Measurements from ENCODE around the gene GIPR. TPM values are rescaled to one million over a fixed set of nuclear protein-coding genes. Genes with fewer than 3 reads are reported as not detected.

The GIPR gene
- total and polyA plus RNA-seq, 2 of the 13 experiments (the other 11 are each of a cell fraction or from before 2014, with no cell fraction given), result 0.15 to 1.2 TPM

DNA sequence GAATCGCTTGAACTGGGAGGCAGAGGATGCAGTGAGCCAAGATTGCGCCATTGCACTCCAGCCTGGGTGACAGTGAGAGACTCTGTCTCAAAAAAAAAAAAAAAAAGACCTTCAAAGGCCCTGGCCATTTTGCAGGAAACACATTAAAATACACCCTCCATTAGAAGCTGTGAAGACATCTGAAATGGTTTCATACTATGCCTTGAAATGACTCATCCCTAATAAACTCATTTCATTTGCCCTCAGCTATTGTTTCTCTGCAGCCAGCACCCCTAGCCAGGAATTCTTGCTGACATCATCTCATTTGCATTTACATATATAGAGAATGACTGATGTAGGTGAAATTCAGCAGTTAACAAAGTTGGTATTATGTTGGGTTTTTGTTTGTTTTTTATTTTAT, 37.6 kb upstream of the GIPR start:
- Histone ChIP-seq H3K27me3 (ENCODE audit: control insufficient read depth in 1 of 2, insufficient read depth in 2 of 2, low read length in 2 of 2) (no peaks in the 10 kb centered on the region), H3K27ac (ENCODE audit: extremely low read length, insufficient read depth, low read length) (no peak overlapping the region), H4K20me1 (ENCODE audit: insufficient read depth, low read length) (no peaks in the 10 kb centered on the region), H3K4me1 (ENCODE audit: insufficient read depth, low read length) (no peaks in the 10 kb centered on the region), H3K79me2 (ENCODE audit: insufficient read depth, low read length) (no peaks in the 10 kb centered on the region), H3K4me3 (replicated peaks in 1 of 3; ENCODE audit: insufficient read depth in 1 of 3, low read depth in 2 of 3, low read length in 3 of 3) (no peak overlapping the region), H2AFZ (ENCODE audit: low read length) (no peak overlapping the region), H3K4me2 (ENCODE audit: low read depth, low read length) (no peak overlapping the region), H3K9me3 (ENCODE audit: low read length) (no peaks in the 10 kb centered on the region), H3K36me3 (replicated peaks in 1 of 2; ENCODE audit: control insufficient read depth in 1 of 2, insufficient read depth in 2 of 2, low read length in 2 of 2) (peaks cover 2 to 4% of the 10 kb centered on the region in 2 experiments; a peak in 2 of 5 replicates), H3K9ac (ENCODE audit: insufficient read depth, low read depth, low read length) (no peak overlapping the region)
- ATAC-seq (no peak), FAIRE-seq (no peak), DNase-seq (ENCODE audit: low spot score) (no peak)
- in situ Hi-C loops (cut with HindIII; ENCODE audit: extremely low pct_ligation_motif_present, low pct_unique_long_range_greater_than_20kb) (no loop called here), intact Hi-C loops (cut with micrococcal nuclease; ENCODE audit: unreplicated experiment) (no loop called here)
- CTCF ChIA-PET (ENCODE audit: low intra/inter-chr PET ratio, low total read pairs), result no interaction called here
- POLR2A ChIA-PET, result interaction anchor here (0.9 to 1.6 kb wide), 2 partner anchors 9 to 18 kb away, joined by 3 to 5 read pairs; partner anchors contain the start of gene EML2
- BruUV-seq (replicated peaks), result no TSS peak
- no peak for TF ChIP-seq ZBTB39 (CRISPR knock-in tag; IDR thresholded peaks at IDR 0.05)
- no peak for TF ChIP-seq ZNF710 (CRISPR knock-in tag; IDR thresholded peaks at IDR 0.05; ENCODE audit: borderline replicate concordance)
- TF ChIP-seq ZFYVE20 (CRISPR knock-in tag; IDR thresholded peaks at IDR 0.05; ENCODE audit: borderline replicate concordance, low read depth), result no peak
- peak; percentile 75 for TF ChIP-seq MAFF (IDR thresholded peaks at IDR 0.05; ENCODE audit: low read depth, low read length)
- peak; percentile 59 to 84; a peak in 3 of 4 replicates for TF ChIP-seq MAFK (conservative IDR thresholded peaks at IDR 0.05 in 1 of 2, IDR thresholded peaks at IDR 0.05 in 1 of 2; ENCODE audit: low read length in 2 of 2)
- WGBS (ENCODE audit: low lambda C conversion rate), result 87% methylated on average over 2 of the region's 2 CpGs
